Stimulated activated CD8-positive, alpha-beta memory T cell treated with anti-CD3 and anti-CD28 coated beads, Interleukin-7, amount 100 ng/mL, for 4 hours (primary cell): ENCODE data around the gene MRPL54.

Source experiments
- DNase-seq, 2 donors: peaks; one replicate each; pipeline ENCODE4 v3.0.0-alpha.2; 2020; ENCODE audit warnings: low read depth in 2 of 2

The MRPL54 gene

GRCh38 chr19:3769494-3769893 lies 7.0 kb downstream of the MRPL54 start:
- no peak for DNase-seq

GRCh38 chr19:3770136-3770999 lies 7.9 kb downstream of the MRPL54 start:
- DNase-seq: no peak

- DNase-seq: no peak
Measured at GRCh38 chr19:3771000-3771905, 8.8 kb downstream of the MRPL54 start.

GRCh38 chr19:3771906-3772455 lies 9.5 kb downstream of the MRPL54 start, which contains the start of gene RAX2:
TSS of gene RAX2 (minus strand) at chr19:3772228. CDS start at chr19:3771742, 486 bp downstream.
- no peak for DNase-seq

- no peak for DNase-seq
Measured at GRCh38 chr19:3773814-3774515, 11.5 kb downstream of the MRPL54 start.

- DNase-seq: no peak
Measured at GRCh38 chr19:3774621-3775373, 12.3 kb downstream of the MRPL54 start.

GRCh38 chr19:3775374-3775711 lies 12.9 kb downstream of the MRPL54 start:
- DNase-seq: no peak

- DNase-seq: no peak
Measured at GRCh38 chr19:3775831-3776230, 13.3 kb downstream of the MRPL54 start.

- no peak for DNase-seq
Measured at GRCh38 chr19:3776479-3777040, 14.1 kb downstream of the MRPL54 start.

- no peak for DNase-seq
Measured at GRCh38 chr19:3778104-3778867, 15.8 kb downstream of the MRPL54 start.

GRCh38 chr19:3778899-3779723 lies 16.6 kb downstream of the MRPL54 start:
- no peak for DNase-seq

- no peak for DNase-seq
Measured at GRCh38 chr19:3780786-3781304, 18.4 kb downstream of the MRPL54 start.

GRCh38 chr19:3781603-3782002 lies 19.1 kb downstream of the MRPL54 start:
- no peak for DNase-seq

- no peak for DNase-seq
Measured at GRCh38 chr19:3782330-3782729, 19.8 kb downstream of the MRPL54 start.

- no peak for DNase-seq
Measured at GRCh38 chr19:3782903-3783302, 20.4 kb downstream of the MRPL54 start.

GRCh38 chr19:3783660-3784584 lies 21.4 kb downstream of the MRPL54 start:
- DNase-seq: peak in 1 of 2 donors; percentile 39

- DNase-seq: no peak
Measured at GRCh38 chr19:3784607-3785450, 22.3 kb downstream of the MRPL54 start.
